ENCODE data around the gene ZMAT5. TPM values are rescaled to one million over a fixed set of nuclear protein-coding genes. Genes with fewer than 3 reads are reported as not detected.

ZMAT5 gene
- polyA plus RNA-seq, 3 donors: 27.1 to 79.4 (median 59.3) TPM

DNA sequence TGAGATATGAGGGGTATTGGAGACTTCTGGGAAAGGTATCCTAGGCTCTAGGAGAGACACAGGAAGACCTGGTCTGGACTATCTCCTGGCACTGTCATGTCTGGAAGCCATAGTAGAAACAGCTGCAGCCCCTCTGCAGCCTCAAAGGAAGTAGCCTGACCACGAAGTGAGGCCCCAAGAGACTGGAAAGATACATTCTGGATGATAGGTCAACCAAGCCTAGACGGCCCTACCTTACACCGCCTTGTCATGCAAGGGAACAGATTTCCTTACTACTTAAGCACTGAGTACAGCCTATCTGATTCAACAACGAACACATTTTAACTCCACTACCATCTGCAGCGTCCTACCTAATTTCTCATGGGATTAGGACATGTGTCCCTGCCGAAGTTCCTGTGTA is 31.5 kb upstream of the ZMAT5 start:
- intact Hi-C loops (cut with micrococcal nuclease): no loop called here
- peak overlapping the region in 1 of 3 experiments; percentile 47 for H3K4me3 ChIP-seq (replicated peaks in 1 of 3; ENCODE audit: low read depth in 2 of 3, low read length in 3 of 3)
- Mint-ChIP-seq H3K27ac (peak overlapping the region in 6 of 7 donors; percentile 31 to 92 (median 84)), H3K36me3 (peaks cover 55 to 83% of the 10 kb centered on the region in 2 donors), H3K4me1 (peaks cover 44% of the 10 kb centered on the region), H3K27me3 (ENCODE audit: low read depth in 3 of 3) (peaks cover 0 to 2% (median 0%) of the 10 kb centered on the region in 3 donors), H3K9me3 (peaks cover 0 to 2% (median 0%) of the 10 kb centered on the region in 7 donors), H3K4me3 (peak overlapping the region in 1 of 2 donors; percentile 48)
- DNase-seq: peak in 1 of 3 donors; percentile 8
- peaks cover 8% of the 10 kb centered on the region for H4K20me1 ChIP-seq (ENCODE audit: insufficient read depth, low read length)
- peaks cover 55 to 60% of the 10 kb centered on the region in 2 donors for H3K36me3 ChIP-seq (replicated peaks in 1 of 2; ENCODE audit: control insufficient read depth in 1 of 2, insufficient read depth in 2 of 2, low read length in 2 of 2)
- TF ChIP-seq, protein P1, sequence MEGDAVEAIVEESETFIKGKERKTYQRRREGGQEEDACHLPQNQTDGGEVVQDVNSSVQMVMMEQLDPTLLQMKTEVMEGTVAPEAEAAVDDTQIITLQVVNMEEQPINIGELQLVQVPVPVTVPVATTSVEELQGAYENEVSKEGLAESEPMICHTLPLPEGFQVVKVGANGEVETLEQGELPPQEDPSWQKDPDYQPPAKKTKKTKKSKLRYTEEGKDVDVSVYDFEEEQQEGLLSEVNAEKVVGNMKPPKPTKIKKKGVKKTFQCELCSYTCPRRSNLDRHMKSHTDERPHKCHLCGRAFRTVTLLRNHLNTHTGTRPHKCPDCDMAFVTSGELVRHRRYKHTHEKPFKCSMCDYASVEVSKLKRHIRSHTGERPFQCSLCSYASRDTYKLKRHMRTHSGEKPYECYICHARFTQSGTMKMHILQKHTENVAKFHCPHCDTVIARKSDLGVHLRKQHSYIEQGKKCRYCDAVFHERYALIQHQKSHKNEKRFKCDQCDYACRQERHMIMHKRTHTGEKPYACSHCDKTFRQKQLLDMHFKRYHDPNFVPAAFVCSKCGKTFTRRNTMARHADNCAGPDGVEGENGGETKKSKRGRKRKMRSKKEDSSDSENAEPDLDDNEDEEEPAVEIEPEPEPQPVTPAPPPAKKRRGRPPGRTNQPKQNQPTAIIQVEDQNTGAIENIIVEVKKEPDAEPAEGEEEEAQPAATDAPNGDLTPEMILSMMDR (IDR thresholded peaks at IDR 0.05): no peak
- H3K27ac ChIP-seq (ENCODE audit: low read depth in 1 of 2, low read length in 2 of 2): peak overlapping the region in 1 of 2 donors; percentile 76
- no peak overlapping the region for H3K9ac ChIP-seq (ENCODE audit: insufficient read depth, low read length, poor library complexity, severe bottlenecking)
- peaks cover 43% of the 10 kb centered on the region in 2 donors for H3K4me1 ChIP-seq (ENCODE audit: control insufficient read depth in 1 of 2, insufficient read depth in 2 of 2, low read length in 2 of 2)
- H3K9me3 ChIP-seq (replicated peaks in 1 of 2; ENCODE audit: control insufficient read depth in 1 of 2, insufficient read depth in 1 of 2, low read length in 2 of 2): no peaks in the 10 kb centered on the region
- H3K79me2 ChIP-seq (ENCODE audit: insufficient read depth, low read length): peaks cover 14% of the 10 kb centered on the region
- H2AFZ ChIP-seq (ENCODE audit: insufficient read depth, low read depth, low read length, poor library complexity, severe bottlenecking): no peak overlapping the region
- no peak overlapping the region for H3K4me2 ChIP-seq (replicated peaks; ENCODE audit: extremely low read depth, low read length, poor library complexity, severe bottlenecking)
- H3K27me3 ChIP-seq (ENCODE audit: control insufficient read depth in 2 of 2, insufficient read depth in 2 of 2, low read length in 2 of 2): no peaks in the 10 kb centered on the region
- WGBS (ENCODE audit: insufficient coverage): 27% methylated on average over 5 of the region's 6 CpGs

GRCh38 chr22:29797351-29797750 is 30.5 kb upstream of the ZMAT5 start:
- H3K27me3 Mint-ChIP-seq (ENCODE audit: low read depth in 3 of 3): peaks cover 0 to 2% (median 0%) of the 10 kb centered on the region in 3 donors
- H4K20me1 ChIP-seq (ENCODE audit: insufficient read depth, low read length): peaks cover 8% of the 10 kb centered on the region
- peaks cover 14% of the 10 kb centered on the region for H3K79me2 ChIP-seq (ENCODE audit: insufficient read depth, low read length)
- H3K27ac ChIP-seq (ENCODE audit: low read depth in 1 of 2, low read length in 2 of 2): peak overlapping the region; percentile 19 to 76
- peaks cover 43% of the 10 kb centered on the region in 2 donors for H3K4me1 ChIP-seq (ENCODE audit: control insufficient read depth in 1 of 2, insufficient read depth in 2 of 2, low read length in 2 of 2)
- DNase-seq: peak; percentile 60 to 80 (median 78)
- peak overlapping the region in 1 of 2 donors; percentile 60 for H3K4me3 Mint-ChIP-seq
- no peak overlapping the region for H2AFZ ChIP-seq (ENCODE audit: insufficient read depth, low read depth, low read length, poor library complexity, severe bottlenecking)
- peak overlapping the region; percentile 40 to 88 (median 79) for H3K27ac Mint-ChIP-seq
- intact Hi-C loops (cut with micrococcal nuclease): no loop called here
- peaks cover 63 to 84% of the 10 kb centered on the region in 2 donors for H3K36me3 Mint-ChIP-seq
- no peaks in the 10 kb centered on the region for H3K9me3 ChIP-seq (replicated peaks in 1 of 2; ENCODE audit: control insufficient read depth in 1 of 2, insufficient read depth in 1 of 2, low read length in 2 of 2)
- peak overlapping the region; percentile 38 for H3K9ac ChIP-seq (ENCODE audit: insufficient read depth, low read length, poor library complexity, severe bottlenecking)
- peaks cover 0 to 2% (median 0%) of the 10 kb centered on the region in 7 donors for H3K9me3 Mint-ChIP-seq
- whole genome bisulfite sequencing (ENCODE audit: insufficient coverage): 0% methylated on average over 2 of the region's 3 CpGs
- H3K36me3 ChIP-seq (replicated peaks in 1 of 2; ENCODE audit: control insufficient read depth in 1 of 2, insufficient read depth in 2 of 2, low read length in 2 of 2): peaks cover 61 to 67% of the 10 kb centered on the region in 2 donors
- TF ChIP-seq, protein P1 (IDR thresholded peaks at IDR 0.05): no peak
- H3K27me3 ChIP-seq (ENCODE audit: control insufficient read depth in 2 of 2, insufficient read depth in 2 of 2, low read length in 2 of 2): no peaks in the 10 kb centered on the region
- H3K4me3 ChIP-seq (replicated peaks in 1 of 3; ENCODE audit: low read depth in 2 of 3, low read length in 3 of 3): no peak overlapping the region
- H3K4me2 ChIP-seq (replicated peaks; ENCODE audit: extremely low read depth, low read length, poor library complexity, severe bottlenecking): peak overlapping the region; percentile 41
- peaks cover 44% of the 10 kb centered on the region for H3K4me1 Mint-ChIP-seq

Measured in CD14-positive monocyte (primary cell).